D341Med (cell line): Measurements from ENCODE around the gene TAC3.
"Not testable (repeated sequence)": the region's sequence is repeated elsewhere in the genome, so short reads cannot be mapped to it uniquely, and the experiment has no call there.

Experiments used
- DNase-seq: peaks from one replicate; pipeline ENCODE4 v3.0.0; 2012; ENCODE audit warnings: low spot score

Gene TAC3

DNA sequence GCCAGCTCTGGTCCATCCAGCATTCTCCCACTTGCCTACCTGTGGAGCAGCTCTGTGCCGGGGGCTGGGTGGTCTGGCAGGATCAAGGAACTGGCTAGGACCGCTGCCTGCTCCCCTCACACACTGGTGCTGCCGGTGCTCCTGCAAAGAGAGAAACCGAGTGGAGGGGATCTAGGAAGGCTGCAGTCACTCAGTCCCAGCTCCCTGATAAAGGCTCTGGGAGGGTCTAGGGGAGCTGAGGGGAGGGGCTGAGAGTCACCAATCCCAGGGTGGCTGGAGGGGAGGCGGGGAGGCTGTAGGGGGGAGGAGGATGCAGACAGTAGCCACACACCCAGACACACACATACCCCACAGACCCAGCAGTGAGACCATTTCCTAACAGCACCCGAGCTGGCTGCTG is at the start of gene TAC3:
TSS of gene TAC3 (minus strand) at position 182 of the 400 bp plus-strand sequence. CDS start 732 bp downstream, outside the sequence.
- DNase-seq, result no peak

- DNase-seq, result no peak
These were observed 47.8 kb upstream of the TAC3 start for GRCh38 chr12:57063991-57064685.

DNA sequence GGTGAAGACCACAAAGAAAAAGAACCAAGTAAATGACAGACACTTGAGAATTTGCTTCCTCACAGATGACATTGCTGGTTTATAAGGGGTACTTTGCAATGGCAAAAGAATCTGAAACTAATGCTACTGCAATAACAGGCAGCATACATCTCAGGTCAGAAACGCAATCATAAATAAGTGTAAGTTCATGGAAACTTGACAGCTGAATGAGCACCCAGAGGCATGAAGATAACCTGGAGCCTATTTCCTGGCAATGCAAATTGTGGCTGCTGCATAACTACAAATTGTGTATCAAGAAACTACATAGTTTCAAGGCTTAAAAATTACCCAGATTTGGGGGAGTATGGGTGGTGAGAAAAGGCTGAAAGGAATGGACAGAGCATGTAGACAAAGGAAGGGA is 42.1 kb upstream of the TAC3 start:
- no peak for DNase-seq

GRCh38 chr12:57057067-57057751 is 40.9 kb upstream of the TAC3 start:
- no peak for DNase-seq

DNA sequence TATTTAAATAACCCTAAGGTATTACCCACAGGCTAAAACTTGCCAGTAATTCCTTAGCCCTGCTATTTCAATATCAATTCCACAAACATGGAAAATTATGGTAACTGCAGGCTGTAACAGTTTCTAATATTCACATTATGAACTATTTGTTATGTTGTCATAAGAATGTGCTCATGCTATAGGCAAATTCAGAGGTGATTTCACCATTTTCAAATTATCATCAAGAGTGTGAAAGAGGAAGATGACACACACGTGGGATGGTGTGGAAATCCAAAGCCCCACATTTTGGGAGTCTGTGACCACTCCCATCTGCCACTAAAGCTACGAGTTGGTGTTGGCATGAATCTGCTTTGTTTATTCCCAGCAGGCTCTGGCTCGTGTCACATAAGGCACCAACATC is 39.5 kb upstream of the TAC3 start:
- DNase-seq, result no peak

DNA sequence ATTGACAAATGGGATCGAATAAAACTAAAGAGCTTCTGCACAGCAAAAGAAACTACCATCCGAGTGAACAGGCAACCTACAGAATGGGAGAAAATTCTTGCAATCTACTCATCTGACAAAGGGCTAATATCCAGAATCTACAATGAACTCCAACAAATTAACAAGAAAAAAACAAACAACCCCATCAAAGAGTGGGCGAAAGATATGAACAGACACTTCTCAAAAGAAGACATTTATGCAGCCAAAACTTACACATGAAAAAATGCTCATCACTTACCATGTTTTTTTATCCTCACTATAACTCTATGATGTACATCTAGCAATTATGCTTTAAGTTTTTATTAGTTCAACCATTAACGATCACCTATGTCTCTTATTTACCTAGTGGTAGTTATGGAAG is 37.6 kb upstream of the TAC3 start:
- DNase-seq, result not testable (repeated sequence)

- DNase-seq, result not testable (repeated sequence)
These were observed 36.8 kb upstream of the TAC3 start for GRCh38 chr12:57053146-57053545.

GRCh38 chr12:57051011-57051410 is 34.7 kb upstream of the TAC3 start:
- DNase-seq, result no peak

GRCh38 chr12:57049890-57050289 is 33.6 kb upstream of the TAC3 start, which contains the start of gene MYO1A:
MYO1A (minus strand) TSS chr12:57050129; CDS start chr12:57048323, 1,806 bp downstream.
- DNase-seq, result no peak

DNA sequence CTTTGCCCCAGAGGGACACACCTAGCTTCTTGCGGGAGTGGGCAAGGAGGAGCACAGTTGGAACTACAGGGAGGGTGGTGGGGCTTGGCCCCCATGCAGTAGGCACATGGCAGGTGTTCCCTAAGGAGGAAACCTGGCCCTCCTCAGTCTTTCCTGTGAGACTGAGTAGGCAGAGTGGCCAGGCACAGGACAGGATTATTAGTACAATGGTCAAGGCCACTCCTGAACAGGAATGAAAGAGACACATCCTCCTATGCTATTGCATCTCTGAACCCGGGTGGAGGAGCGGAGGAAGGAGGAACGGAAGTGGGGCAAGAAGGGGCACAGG is 32.8 kb upstream of the TAC3 start:
- DNase-seq, result no peak

DNA sequence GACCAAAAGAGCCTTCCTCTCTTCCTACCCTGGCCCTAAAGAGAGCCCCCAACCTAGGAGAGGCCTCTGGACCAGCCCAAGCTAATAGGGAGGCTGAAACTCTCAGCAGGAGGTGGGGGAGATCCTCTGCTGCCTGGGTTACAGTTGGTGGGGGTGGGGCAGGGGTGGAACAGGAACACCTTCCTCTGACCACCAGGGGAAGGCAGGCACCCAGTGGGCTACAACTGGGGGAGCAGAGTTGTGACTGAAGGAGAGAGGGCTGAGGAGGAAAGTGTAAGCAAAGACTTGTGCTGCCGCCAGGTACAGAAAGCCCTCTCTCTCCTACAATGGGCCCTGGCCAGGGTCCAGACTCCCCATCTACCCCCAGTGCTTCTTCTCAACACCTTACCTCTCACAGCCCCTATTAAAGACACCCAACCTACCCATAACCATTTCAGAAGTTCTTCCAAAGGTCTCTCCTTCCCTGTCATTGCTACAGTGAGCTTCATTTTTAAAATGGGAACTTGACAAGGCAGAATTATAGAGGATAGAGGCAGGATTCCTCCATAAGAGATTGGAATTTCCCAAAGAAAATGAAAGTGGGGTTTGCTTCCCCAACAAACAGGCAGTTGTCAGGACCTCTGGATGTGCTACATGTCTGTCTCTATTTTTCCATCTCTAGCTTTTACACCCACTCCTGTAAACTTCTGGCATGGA is 32.2 kb upstream of the TAC3 start:
- no peak for DNase-seq

- DNase-seq, result no peak
These were observed 31.7 kb upstream of the TAC3 start for GRCh38 chr12:57047981-57048380.

DNA sequence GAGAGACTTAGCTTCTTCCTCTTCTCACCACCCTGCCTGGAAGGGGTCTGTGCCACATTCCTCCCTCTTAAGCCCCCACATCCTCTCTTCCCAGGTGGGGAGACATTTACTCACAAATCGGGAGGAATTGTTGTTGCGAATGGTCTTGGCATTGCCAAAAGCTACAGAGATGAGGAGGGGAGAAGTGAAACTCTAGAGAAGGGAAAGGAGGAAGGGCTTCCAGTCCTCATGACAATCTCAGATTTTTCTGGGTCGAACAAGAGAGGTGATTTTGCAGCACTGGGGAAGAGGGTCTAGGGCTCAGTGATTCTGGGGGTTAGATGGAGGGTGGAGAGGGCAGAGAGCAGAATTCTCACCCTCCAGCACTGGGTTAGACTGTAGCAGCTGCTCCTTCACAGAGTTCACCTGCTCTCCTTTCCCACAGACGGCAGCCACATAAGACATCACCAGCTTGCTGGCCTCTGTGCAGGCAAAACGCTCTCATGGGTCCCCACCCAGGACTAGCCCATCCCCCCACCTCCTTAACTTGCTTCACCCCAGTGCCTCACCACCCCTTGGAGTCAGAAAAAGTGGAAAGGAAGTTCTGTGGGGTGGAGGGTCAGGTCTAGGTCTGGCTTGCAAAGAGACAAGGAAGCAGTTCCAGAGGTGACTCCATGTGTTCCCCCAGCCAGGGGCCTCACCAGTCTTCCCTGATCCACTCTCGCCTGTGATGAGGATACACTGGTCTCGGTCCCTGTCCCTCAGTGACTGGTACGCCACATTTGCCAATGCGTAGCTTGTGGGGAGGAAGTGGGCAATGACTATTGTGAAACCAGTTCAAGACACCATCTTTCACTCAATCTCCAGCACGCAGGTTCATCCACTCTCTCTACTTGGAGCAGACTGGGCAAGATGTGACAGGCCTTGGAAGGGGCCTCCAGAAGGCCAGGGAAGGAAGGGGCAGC is 30.9 kb upstream of the TAC3 start:
- no peak for DNase-seq

DNA sequence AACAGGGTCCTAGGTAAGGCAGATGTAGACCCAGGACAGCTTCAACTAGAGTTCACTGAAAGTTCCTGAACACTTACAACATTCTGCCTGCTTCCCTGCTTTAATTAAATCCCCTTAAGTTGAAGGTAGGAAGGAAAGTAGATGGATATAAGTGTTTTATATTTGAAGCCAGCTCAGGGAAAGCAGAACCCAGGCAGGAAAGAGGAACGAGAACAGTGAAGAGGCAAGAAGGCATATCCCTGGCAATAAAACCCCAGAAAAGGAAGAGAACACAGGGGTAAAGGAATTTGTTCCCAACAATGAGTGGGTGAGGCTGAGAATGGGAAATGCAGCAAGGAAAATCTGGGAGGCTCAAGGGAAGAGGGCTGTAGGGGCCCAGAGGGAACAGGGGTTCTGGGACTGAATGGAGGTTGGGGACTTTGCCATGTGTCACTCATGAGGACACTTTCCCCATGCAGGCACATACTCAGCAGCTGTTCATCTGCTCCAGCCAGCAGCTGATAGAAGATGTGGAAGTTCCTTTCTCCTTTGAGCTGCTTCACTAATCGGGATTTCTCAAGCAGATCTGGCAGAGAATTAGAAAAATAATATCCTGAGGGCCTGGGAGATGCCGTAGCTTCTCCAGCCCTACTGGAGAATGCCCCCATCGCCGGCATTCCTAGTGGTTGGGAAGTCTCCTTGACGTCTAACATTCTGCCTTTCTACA is 29.9 kb upstream of the TAC3 start:
- DNase-seq, result no peak

GRCh38 chr12:57044889-57045288 is 28.6 kb upstream of the TAC3 start:
- no peak for DNase-seq

DNA sequence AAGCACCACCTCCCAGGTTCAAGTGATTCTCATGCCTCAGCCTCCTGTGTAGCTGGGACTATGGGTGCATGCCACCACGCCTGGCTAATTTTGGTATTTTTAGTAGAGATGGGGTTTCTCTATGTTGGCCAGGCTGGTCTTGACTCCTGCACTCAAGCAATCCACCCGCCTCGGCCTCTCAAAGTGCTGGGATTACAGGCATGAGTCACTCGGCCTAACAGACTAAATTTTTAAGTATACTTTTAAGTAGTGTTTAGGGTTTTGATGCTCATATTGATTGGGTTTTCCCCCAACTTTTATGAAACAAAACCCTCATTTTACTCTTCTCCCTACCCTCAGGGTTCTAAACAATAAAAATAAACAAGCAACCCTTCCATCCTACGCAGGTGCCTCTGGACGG is 28.1 kb upstream of the TAC3 start:
- no peak for DNase-seq

GRCh38 chr12:57042695-57043094 is 26.4 kb upstream of the TAC3 start:
- no peak for DNase-seq

- DNase-seq, result no peak
These were observed 24.4 kb upstream of the TAC3 start for GRCh38 chr12:57040750-57041149.

- DNase-seq, result no peak
These were observed 23.9 kb upstream of the TAC3 start for GRCh38 chr12:57040211-57040610.

- DNase-seq, result no peak
These were observed 22.9 kb upstream of the TAC3 start for GRCh38 chr12:57039016-57039798.

- DNase-seq, result no peak
These were observed 20.9 kb upstream of the TAC3 start for GRCh38 chr12:57037264-57037663.
